Loucy (cell line): ENCODE results near the gene EBF3.

Source experiments
- EZH2phosphoT487 ChIP-seq: fragments of 200-600 bp; IDR thresholded peaks from 2 replicates; pipeline ENCODE4 v1.6.1; 2018; ENCODE audit warnings: antibody characterized with exemption, mild to moderate bottlenecking, moderate library complexity, borderline replicate concordance
- TF ChIP-seq, protein P1 (sequence below): fragments of 200-600 bp; sonication (generic); conservative IDR thresholded peaks from 2 replicates; pipeline ENCODE4 v1.5.1; 2014; ENCODE audit warnings: mild to moderate bottlenecking, antibody characterized with exemption, low read length

DNA sequence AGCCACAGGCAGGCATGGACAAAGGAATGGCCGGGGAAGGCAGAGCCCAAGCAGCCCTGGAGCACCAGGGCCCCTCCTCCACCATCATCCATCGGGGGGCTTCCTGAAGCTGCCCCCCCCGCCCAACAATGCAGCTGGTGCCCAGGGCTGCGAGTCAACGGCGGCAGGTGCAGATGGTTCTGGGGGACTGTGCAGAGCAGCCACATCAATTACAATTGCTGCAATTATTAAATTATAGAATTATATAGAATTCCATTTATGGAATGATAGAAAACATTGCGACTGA is 28.3 kb downstream of the EBF3 start:
- TF ChIP-seq, protein P1, sequence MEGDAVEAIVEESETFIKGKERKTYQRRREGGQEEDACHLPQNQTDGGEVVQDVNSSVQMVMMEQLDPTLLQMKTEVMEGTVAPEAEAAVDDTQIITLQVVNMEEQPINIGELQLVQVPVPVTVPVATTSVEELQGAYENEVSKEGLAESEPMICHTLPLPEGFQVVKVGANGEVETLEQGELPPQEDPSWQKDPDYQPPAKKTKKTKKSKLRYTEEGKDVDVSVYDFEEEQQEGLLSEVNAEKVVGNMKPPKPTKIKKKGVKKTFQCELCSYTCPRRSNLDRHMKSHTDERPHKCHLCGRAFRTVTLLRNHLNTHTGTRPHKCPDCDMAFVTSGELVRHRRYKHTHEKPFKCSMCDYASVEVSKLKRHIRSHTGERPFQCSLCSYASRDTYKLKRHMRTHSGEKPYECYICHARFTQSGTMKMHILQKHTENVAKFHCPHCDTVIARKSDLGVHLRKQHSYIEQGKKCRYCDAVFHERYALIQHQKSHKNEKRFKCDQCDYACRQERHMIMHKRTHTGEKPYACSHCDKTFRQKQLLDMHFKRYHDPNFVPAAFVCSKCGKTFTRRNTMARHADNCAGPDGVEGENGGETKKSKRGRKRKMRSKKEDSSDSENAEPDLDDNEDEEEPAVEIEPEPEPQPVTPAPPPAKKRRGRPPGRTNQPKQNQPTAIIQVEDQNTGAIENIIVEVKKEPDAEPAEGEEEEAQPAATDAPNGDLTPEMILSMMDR: no peak
- no peak for TF ChIP-seq EZH2phosphoT487
